Measurements from ENCODE around the gene TNFAIP1. TPM values are rescaled to one million over a fixed set of nuclear protein-coding genes. Genes with fewer than 3 reads are reported as not detected.
"Not testable (repeated sequence)": the region's sequence is repeated elsewhere in the genome, so short reads cannot be mapped to it uniquely, and the experiment has no call there.

TNFAIP1 gene, protein sequence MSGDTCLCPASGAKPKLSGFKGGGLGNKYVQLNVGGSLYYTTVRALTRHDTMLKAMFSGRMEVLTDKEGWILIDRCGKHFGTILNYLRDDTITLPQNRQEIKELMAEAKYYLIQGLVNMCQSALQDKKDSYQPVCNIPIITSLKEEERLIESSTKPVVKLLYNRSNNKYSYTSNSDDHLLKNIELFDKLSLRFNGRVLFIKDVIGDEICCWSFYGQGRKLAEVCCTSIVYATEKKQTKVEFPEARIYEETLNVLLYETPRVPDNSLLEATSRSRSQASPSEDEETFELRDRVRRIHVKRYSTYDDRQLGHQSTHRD
- 10 to 100 TPM; 25.1 to 36.0 (median 28.2) TPM for total RNA-seq

DNA sequence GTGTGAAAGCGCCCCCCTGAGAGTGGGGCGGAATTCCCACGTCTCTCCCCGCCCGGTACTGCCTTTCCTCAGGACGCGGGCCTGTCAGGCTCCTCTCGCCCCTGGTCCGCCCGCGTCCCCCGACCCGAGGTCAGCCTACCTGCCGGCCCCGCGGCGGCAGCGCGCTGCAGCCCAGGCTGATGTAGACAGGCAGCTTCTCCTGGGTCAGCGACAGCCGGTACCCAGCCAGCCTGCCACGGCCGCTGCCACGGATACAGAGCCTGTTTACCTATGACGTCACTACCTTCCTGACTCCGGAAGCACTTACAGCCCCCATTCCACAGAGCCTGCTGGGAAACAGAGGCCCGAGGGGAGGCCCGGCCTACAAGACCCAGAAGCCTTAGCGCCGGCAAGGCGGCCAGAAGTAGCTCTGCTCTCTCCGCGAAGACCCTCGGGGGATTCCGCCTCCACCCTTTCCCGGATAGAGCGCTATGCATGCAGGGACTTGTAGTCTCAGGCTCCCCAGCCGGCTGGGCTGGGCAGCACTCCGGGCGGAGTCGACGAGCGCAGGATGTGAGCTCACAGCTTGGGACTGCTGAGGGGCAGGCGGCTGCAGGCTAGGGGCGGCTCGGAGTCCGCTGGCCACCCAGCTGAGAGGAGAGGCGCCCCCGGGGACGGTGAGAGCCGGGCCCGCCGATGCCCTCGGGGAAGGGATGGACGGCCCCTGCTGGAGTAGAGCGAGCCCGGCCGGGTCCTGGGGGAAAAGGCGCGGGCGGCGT, at the start of gene TNFAIP1, which contains the start of gene IFT20:
Gene TNFAIP1, plus strand, starts transcription at position 561 of the 758 bp plus-strand sequence. CDS start 3,761 bp downstream, outside the sequence.
Gene IFT20, minus strand, starts transcription at position 272 of the 758 bp plus-strand sequence. CDS start 3,487 bp downstream, outside the sequence.
- TF ChIP-seq EP300 (IDR thresholded peaks at IDR 0.05) (peak; percentile 96 to 99), POLR2A (IDR thresholded peaks at IDR 0.05) (peak; percentile 82 to 94)
- TF ChIP-seq, protein P1, sequence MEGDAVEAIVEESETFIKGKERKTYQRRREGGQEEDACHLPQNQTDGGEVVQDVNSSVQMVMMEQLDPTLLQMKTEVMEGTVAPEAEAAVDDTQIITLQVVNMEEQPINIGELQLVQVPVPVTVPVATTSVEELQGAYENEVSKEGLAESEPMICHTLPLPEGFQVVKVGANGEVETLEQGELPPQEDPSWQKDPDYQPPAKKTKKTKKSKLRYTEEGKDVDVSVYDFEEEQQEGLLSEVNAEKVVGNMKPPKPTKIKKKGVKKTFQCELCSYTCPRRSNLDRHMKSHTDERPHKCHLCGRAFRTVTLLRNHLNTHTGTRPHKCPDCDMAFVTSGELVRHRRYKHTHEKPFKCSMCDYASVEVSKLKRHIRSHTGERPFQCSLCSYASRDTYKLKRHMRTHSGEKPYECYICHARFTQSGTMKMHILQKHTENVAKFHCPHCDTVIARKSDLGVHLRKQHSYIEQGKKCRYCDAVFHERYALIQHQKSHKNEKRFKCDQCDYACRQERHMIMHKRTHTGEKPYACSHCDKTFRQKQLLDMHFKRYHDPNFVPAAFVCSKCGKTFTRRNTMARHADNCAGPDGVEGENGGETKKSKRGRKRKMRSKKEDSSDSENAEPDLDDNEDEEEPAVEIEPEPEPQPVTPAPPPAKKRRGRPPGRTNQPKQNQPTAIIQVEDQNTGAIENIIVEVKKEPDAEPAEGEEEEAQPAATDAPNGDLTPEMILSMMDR (IDR thresholded peaks at IDR 0.05) = peak in 1 of 5 experiments; percentile 44
- no peaks in the 10 kb centered on the region for H3K27me3 ChIP-seq
- WGBS, 2 donors = 0 to 1% methylated on average over 25 to 58 of the region's 62 CpGs
- peak within 1 kb of the TSS; percentile 60 to 97 (median 78) for H3K4me3 ChIP-seq
- H3K27ac ChIP-seq = peak within 1 kb of the TSS; percentile 89 to 99 (median 98)
- peak; percentile 95 to 97 for DNase-seq (ENCODE audit: low spot score in 2 of 2)
- H3K4me1 ChIP-seq = peaks cover 3 to 56% (median 21%) of the 10 kb centered on the region in 4 donors
- H3K9me3 ChIP-seq = no peaks in the 10 kb centered on the region
- H3K36me3 ChIP-seq = peaks cover 0 to 38% (median under 1%) of the 10 kb centered on the region in 3 donors

DNA sequence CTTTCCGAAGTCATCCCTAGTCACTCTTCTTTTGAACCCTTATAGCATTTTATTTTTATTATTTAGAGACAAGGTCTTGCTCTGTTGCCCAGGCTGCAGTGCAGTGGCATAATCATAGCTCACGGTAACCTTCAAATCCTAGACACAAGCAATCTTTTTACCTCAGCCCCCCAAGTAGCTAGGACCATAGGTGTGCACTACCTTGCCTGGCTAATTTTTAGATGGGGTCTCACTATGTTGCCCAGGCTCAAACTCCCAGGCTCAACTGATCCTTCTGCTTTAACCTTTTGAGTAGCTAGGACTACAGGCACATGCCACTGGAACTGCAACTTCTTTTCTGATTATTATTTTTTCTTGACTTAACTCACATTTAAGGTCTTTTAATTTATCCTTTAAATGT, 49.6 kb upstream of the TNFAIP1 start:
- Histone ChIP-seq H3K27ac (no peak overlapping the region), H3K27me3 (no peaks in the 10 kb centered on the region), H3K36me3 (no peaks in the 10 kb centered on the region), H3K9me3 (no peaks in the 10 kb centered on the region), H3K4me3 (no peak overlapping the region), H3K4me1 (no peaks in the 10 kb centered on the region)
- WGBS, 2 donors = 48 to 80% methylated on average over 2 of the region's 2 CpGs
- no peak for DNase-seq (ENCODE audit: low spot score in 2 of 2)
- TF ChIP-seq, protein P1 (IDR thresholded peaks at IDR 0.05) = no peak
- TF ChIP-seq EP300 (IDR thresholded peaks at IDR 0.05) = no peak
- no peak for TF ChIP-seq POLR2A (IDR thresholded peaks at IDR 0.05)

DNA sequence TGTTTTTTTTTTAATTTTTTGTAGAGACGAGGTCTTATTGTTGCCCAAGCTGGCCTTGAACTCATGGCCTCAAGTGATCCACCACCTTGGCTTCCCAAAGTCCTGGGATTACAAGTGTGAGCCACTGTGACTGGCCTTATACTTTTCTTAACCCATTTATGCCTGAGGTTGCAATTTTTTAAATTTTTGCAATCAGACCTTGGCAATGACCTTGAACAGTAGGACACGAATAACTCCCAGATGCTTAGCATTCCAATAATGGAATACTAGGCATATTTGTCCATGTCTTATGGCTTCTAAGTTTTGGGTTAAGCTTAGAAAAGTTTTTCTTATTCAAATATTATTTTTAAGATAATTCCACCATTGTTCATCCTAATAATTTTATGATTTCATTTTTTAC, 44.9 kb upstream of the TNFAIP1 start:
- no peaks in the 10 kb centered on the region for H3K9me3 ChIP-seq
- TF ChIP-seq POLR2A (IDR thresholded peaks at IDR 0.05) = no peak
- TF ChIP-seq, protein P1 (IDR thresholded peaks at IDR 0.05) = no peak
- no peak for TF ChIP-seq EP300 (IDR thresholded peaks at IDR 0.05)
- DNase-seq (ENCODE audit: low spot score in 2 of 2) = no peak
- no peaks in the 10 kb centered on the region for H3K27me3 ChIP-seq
- no peaks in the 10 kb centered on the region for H3K4me1 ChIP-seq
- H3K36me3 ChIP-seq = no peaks in the 10 kb centered on the region
- H3K4me3 ChIP-seq = no peak overlapping the region
- 52 to 61% methylated on average over 2 of the region's 2 CpGs for WGBS, 2 donors
- H3K27ac ChIP-seq = no peak overlapping the region

DNA sequence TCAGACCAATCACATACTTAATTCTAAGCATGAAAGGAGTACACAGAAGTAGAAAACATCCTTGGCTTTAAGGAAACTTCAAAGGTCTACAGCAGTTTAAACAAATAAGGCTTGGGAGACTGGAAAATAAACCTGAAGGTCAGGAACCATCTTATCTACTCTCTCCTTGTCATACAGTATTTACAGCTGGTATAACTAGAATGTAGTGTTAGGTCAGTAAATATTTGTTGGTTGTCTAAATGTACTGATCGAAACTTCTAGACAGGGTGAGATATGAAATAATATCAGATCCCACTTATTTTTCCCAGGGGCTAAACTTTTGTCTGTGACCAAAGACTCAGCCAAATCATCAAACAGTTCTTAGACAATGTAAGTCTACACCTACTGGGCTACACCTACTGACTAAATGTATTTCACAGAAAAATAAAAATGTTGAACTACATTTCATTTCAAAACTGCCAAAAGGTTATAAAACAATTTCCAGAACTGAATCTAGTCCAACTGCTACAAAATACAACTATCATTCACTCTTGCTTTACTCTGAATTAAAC, 43.7 kb upstream of the TNFAIP1 start:
- DNase-seq (ENCODE audit: low spot score in 2 of 2) = no peak
- WGBS, 2 donors = 80 to 85% methylated on average over 1 of the region's 1 CpG
- no peaks in the 10 kb centered on the region for H3K9me3 ChIP-seq
- H3K4me1 ChIP-seq = no peaks in the 10 kb centered on the region
- no peaks in the 10 kb centered on the region for H3K27me3 ChIP-seq
- TF ChIP-seq EP300 (IDR thresholded peaks at IDR 0.05) = no peak
- TF ChIP-seq POLR2A (IDR thresholded peaks at IDR 0.05) = no peak
- TF ChIP-seq, protein P1 (IDR thresholded peaks at IDR 0.05) = no peak
- no peak overlapping the region for H3K27ac ChIP-seq
- no peaks in the 10 kb centered on the region for H3K36me3 ChIP-seq
- H3K4me3 ChIP-seq = no peak overlapping the region

DNA sequence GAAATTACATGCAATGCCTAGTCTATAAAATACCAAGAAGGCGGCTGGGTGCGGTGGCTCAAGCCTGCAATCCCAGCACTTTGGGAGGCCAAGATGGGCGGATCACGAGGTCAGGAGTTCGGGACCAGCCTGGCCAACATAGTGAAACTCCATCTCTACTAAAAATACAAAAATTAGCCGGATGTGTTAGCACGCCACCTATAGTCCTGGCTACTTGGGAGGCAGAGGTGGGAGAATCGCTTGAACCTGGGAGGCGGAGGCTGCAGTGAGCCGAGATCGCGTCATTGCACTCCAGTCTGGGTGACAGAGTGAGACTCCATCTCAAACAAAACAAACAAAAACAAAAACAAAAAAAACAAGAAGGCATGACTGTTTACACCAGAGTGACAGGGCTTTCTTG, 42.7 kb upstream of the TNFAIP1 start:
- not testable (repeated sequence) for H3K4me3 ChIP-seq; H3K9me3 ChIP-seq; DNase-seq (ENCODE audit: low spot score in 2 of 2); H3K36me3 ChIP-seq; H3K27me3 ChIP-seq; H3K27ac ChIP-seq; H3K4me1 ChIP-seq
- whole genome bisulfite sequencing, 2 donors = 82 to 85% methylated on average over 12 of the region's 12 CpGs
